Spleen (tissue), 7 donors: ENCODE data around the gene TLCD3A.
"Not testable (repeated sequence)": the region's sequence is repeated elsewhere in the genome, so short reads cannot be mapped to it uniquely, and the experiment has no call there.

ENCODE experiments used
- CTCF ChIP-seq, 11 experiments: fragments of 200-600 bp in 7 of 11; fragments of 450-650 bp in 4 of 11; sonication (generic) in 4 of 11; IDR thresholded peaks in 8 of 11; conservative IDR thresholded peaks in 3 of 11; 1 replicate in 7 of 11; 2 replicates in 4 of 11; pipeline versions ENCODE4 v1.4.0 to v1.8.0; 2016 to 2021; ENCODE audit warnings: antibody characterized with exemption in 11 of 11, inconsistent platforms in 4 of 11, mild to moderate bottlenecking in 1 of 11
- POLR2AphosphoS5 ChIP-seq, 3 donors: sonication (generic); formaldehyde crosslinking; IDR thresholded peaks; one replicate each; pipeline ENCODE4 v1.5.1; 2017; ENCODE audit warnings: antibody characterized with exemption in 3 of 3
- donor health status: DM: no; HTN: no; CAD: no; lungs with moderate emphysema.
- donor health status: DM: no; HTN: no; CAD: no.
- donor health status: DM: no; HTN: no; CAD: no.

DNA sequence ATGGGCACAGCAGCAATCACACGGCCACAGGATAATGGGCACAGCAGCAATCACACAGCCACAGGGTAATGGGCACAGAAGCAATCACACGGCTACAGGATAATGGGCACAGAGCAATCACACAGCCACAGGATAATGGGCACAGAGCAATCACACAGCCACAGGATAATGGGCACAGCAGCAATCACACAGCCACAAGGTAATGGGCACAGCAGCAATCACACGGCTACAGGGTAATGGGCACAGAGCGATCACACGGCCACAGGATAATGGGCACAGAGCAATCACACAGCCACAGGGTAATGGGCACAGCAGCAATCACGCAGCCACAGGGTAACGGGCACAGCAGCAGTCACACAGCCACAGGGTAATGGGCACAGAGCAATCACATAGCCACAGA lies 17.0 kb downstream of the TLCD3A start:
- not testable (repeated sequence) for TF ChIP-seq POLR2AphosphoS5 (IDR thresholded peaks at IDR 0.05); CTCF (IDR thresholded peaks at IDR 0.05 in 8 of 11, conservative IDR thresholded peaks at IDR 0.05 in 3 of 11)
